Cerebellar cortex (tissue), 1 donor: ENCODE data around the gene ZSWIM3.
"Not testable (repeated sequence)": the region's sequence is repeated elsewhere in the genome, so short reads cannot be mapped to it uniquely, and the experiment has no call there.

Source experiments
- DNase-seq: peaks from one replicate; pipeline ENCODE4 v3.0.0-alpha.2; 2015; ENCODE audit warnings: low spot score

ZSWIM3 gene

GRCh38 chr20:45861221-45862075 is 4.0 kb downstream of the ZSWIM3 start:
- DNase-seq = no peak

- DNase-seq = no peak
Observed at GRCh38 chr20:45863543-45864470, 6.4 kb downstream of the ZSWIM3 start.

GRCh38 chr20:45866454-45866853 is 9.0 kb downstream of the ZSWIM3 start:
- no peak for DNase-seq

GRCh38 chr20:45867136-45867818 is 9.9 kb downstream of the ZSWIM3 start:
- no peak for DNase-seq

- DNase-seq = no peak
Observed at GRCh38 chr20:45867819-45868176, 10.4 kb downstream of the ZSWIM3 start.

GRCh38 chr20:45872626-45873025 is 15.2 kb downstream of the ZSWIM3 start:
- no peak for DNase-seq

GRCh38 chr20:45873409-45874103 is 16.1 kb downstream of the ZSWIM3 start:
- DNase-seq = no peak

- DNase-seq = not testable (repeated sequence)
Observed at GRCh38 chr20:45874104-45874481, 16.7 kb downstream of the ZSWIM3 start.

- no peak for DNase-seq
Observed at GRCh38 chr20:45874576-45874975, 17.2 kb downstream of the ZSWIM3 start.

GRCh38 chr20:45878076-45878761 is 20.8 kb downstream of the ZSWIM3 start:
- no peak for DNase-seq

- peak; percentile 99 for DNase-seq
Observed at GRCh38 chr20:45880988-45881788, 23.8 kb downstream of the ZSWIM3 start, which contains the start of gene ZSWIM1. Gene ZSWIM1, plus strand, starts transcription at chr20:45881227. Its CDS starts 1,366 bp downstream, at chr20:45882593.

- DNase-seq = no peak
Observed at GRCh38 chr20:45882469-45883099, 25.2 kb downstream of the ZSWIM3 start.

- no peak for DNase-seq
Observed at GRCh38 chr20:45883100-45883469, 25.7 kb downstream of the ZSWIM3 start.

GRCh38 chr20:45886590-45887345 is 29.4 kb downstream of the ZSWIM3 start:
- no peak for DNase-seq

- DNase-seq = no peak
Observed at GRCh38 chr20:45887346-45887715, 29.9 kb downstream of the ZSWIM3 start, which contains the start of gene SPATA25. Gene SPATA25, minus strand, starts transcription at chr20:45887622. Its CDS starts 32 bp downstream, at chr20:45887590.

GRCh38 chr20:45888681-45889080 is 31.3 kb downstream of the ZSWIM3 start:
- no peak for DNase-seq

- peak; percentile 89 for DNase-seq
Observed at GRCh38 chr20:45890077-45890984, 32.9 kb downstream of the ZSWIM3 start.
